Dendritic cell treated with granulocyte-macrophage colony-stimulating factor and Interleukin-4, amounts not matched to agents 40 ng/mL and 50 ng/mL, for 4 days (primary cell): ENCODE measurements around the gene TCIRG1.
A peak's percentile ranks its signal among the peaks of the same experiment; 100 is the strongest.

Experiments
- H3K27ac Mint-ChIP-seq: one replicate; pipeline ENCODE4 v1.8.0; 2022; ENCODE audit warnings: mild to moderate bottlenecking, mixed read lengths
- H3K27me3 Mint-ChIP-seq: one replicate; pipeline ENCODE4 v1.8.0; 2022; ENCODE audit warnings: mild to moderate bottlenecking, mixed read lengths
- H3K36me3 Mint-ChIP-seq: one replicate; pipeline ENCODE4 v1.8.0; 2022; ENCODE audit warnings: low read depth, mixed read lengths
- H3K4me1 Mint-ChIP-seq: one replicate; pipeline ENCODE4 v1.8.0; 2022; ENCODE audit warnings: low read depth, mixed read lengths
- H3K4me3 Mint-ChIP-seq: one replicate; pipeline ENCODE4 v1.8.0; 2022; ENCODE audit warnings: mild to moderate bottlenecking, moderate library complexity, mixed read lengths
- H3K9me3 Mint-ChIP-seq: one replicate; pipeline ENCODE4 v1.8.0; 2022; ENCODE audit warnings: mixed read lengths
- intact Hi-C: fragments of 100-400 bp; cut with micrococcal nuclease; formaldehyde crosslinking; loops from one replicate; pipeline ENCODE4 v1.15.0; 2022

Gene TCIRG1

GRCh38 chr11:68019486-68019885, 19.3 kb upstream of the TCIRG1 start:
- Mint-ChIP-seq H3K4me3 (no peak overlapping the region), H3K4me1 (peaks cover 35% of the 10 kb centered on the region), H3K36me3 (peaks cover 100% of the 10 kb centered on the region)

GRCh38 chr11:68020575-68020974, 18.2 kb upstream of the TCIRG1 start:
- no peak overlapping the region for H3K27ac Mint-ChIP-seq
- peaks cover 24% of the 10 kb centered on the region for H3K4me1 Mint-ChIP-seq
- no peak overlapping the region for H3K4me3 Mint-ChIP-seq
- H3K36me3 Mint-ChIP-seq: peaks cover 100% of the 10 kb centered on the region
- H3K27me3 Mint-ChIP-seq: no peaks in the 10 kb centered on the region
- intact Hi-C loops: no loop called here
- no peaks in the 10 kb centered on the region for H3K9me3 Mint-ChIP-seq

More at GRCh38 chr11:68019486-68019885, 19.3 kb upstream of the TCIRG1 start:
- intact Hi-C loops: no loop called here
- no peaks in the 10 kb centered on the region for H3K9me3 Mint-ChIP-seq
- no peak overlapping the region for H3K27ac Mint-ChIP-seq
- H3K27me3 Mint-ChIP-seq: no peaks in the 10 kb centered on the region

GRCh38 chr11:68021167-68021787, 17.5 kb upstream of the TCIRG1 start:
- Mint-ChIP-seq H3K36me3 (peaks cover 100% of the 10 kb centered on the region), H3K4me1 (peaks cover 20% of the 10 kb centered on the region), H3K9me3 (no peaks in the 10 kb centered on the region), H3K4me3 (no peak overlapping the region), H3K27me3 (no peaks in the 10 kb centered on the region), H3K27ac (no peak overlapping the region)
- intact Hi-C loops: no loop called here

- Mint-ChIP-seq H3K36me3 (peaks cover 100% of the 10 kb centered on the region), H3K4me1 (peaks cover 19% of the 10 kb centered on the region), H3K27ac (no peak overlapping the region), H3K4me3 (no peak overlapping the region), H3K27me3 (no peaks in the 10 kb centered on the region), H3K9me3 (no peaks in the 10 kb centered on the region)
- intact Hi-C loops: no loop called here
These were observed 16.3 kb upstream of the TCIRG1 start for GRCh38 chr11:68022531-68022930.

GRCh38 chr11:68024508-68024907, 14.3 kb upstream of the TCIRG1 start:
- Mint-ChIP-seq H3K36me3 (peaks cover 94% of the 10 kb centered on the region), H3K27ac (no peak overlapping the region), H3K27me3 (no peaks in the 10 kb centered on the region), H3K9me3 (no peaks in the 10 kb centered on the region), H3K4me3 (no peak overlapping the region), H3K4me1 (peaks cover 28% of the 10 kb centered on the region)
- intact Hi-C loops: no loop called here

GRCh38 chr11:68025047-68025446, 13.8 kb upstream of the TCIRG1 start:
- Mint-ChIP-seq H3K36me3 (peaks cover 90% of the 10 kb centered on the region), H3K27me3 (no peaks in the 10 kb centered on the region), H3K9me3 (no peaks in the 10 kb centered on the region), H3K4me3 (no peak overlapping the region), H3K4me1 (peaks cover 32% of the 10 kb centered on the region), H3K27ac (no peak overlapping the region)
- intact Hi-C loops: no loop called here

- intact Hi-C loops: no loop called here
- H3K4me1 Mint-ChIP-seq: peaks cover 32% of the 10 kb centered on the region
- no peak overlapping the region for H3K4me3 Mint-ChIP-seq
- H3K36me3 Mint-ChIP-seq: peaks cover 88% of the 10 kb centered on the region
- H3K27ac Mint-ChIP-seq: peak overlapping the region; percentile 58
- H3K27me3 Mint-ChIP-seq: no peaks in the 10 kb centered on the region
- H3K9me3 Mint-ChIP-seq: no peaks in the 10 kb centered on the region
These were observed 12.3 kb upstream of the TCIRG1 start for GRCh38 chr11:68026391-68027105.

GRCh38 chr11:68027667-68028066, 11.2 kb upstream of the TCIRG1 start:
- Mint-ChIP-seq H3K27ac (peak overlapping the region; percentile 2), H3K4me1 (peaks cover 42% of the 10 kb centered on the region), H3K4me3 (no peak overlapping the region), H3K36me3 (peaks cover 86% of the 10 kb centered on the region), H3K27me3 (no peaks in the 10 kb centered on the region), H3K9me3 (no peaks in the 10 kb centered on the region)
- intact Hi-C loops: no loop called here

GRCh38 chr11:68028802-68029545, 9.9 kb upstream of the TCIRG1 start:
- peak overlapping the region; percentile 53 for H3K4me3 Mint-ChIP-seq
- no peaks in the 10 kb centered on the region for H3K27me3 Mint-ChIP-seq
- H3K4me1 Mint-ChIP-seq: peaks cover 47% of the 10 kb centered on the region
- intact Hi-C loops: no loop called here
- no peaks in the 10 kb centered on the region for H3K9me3 Mint-ChIP-seq
- peaks cover 86% of the 10 kb centered on the region for H3K36me3 Mint-ChIP-seq
- H3K27ac Mint-ChIP-seq: peak overlapping the region; percentile 93

- peak within 1 kb of the TSS; percentile 93 for H3K27ac Mint-ChIP-seq
- peak within 1 kb of the TSS; percentile 77 for H3K4me3 Mint-ChIP-seq
- no peaks in the 10 kb centered on the region for H3K27me3 Mint-ChIP-seq
- intact Hi-C loops: loop anchor here (10.0 kb wide), 1 partner anchor 84 kb away; no protein-coding TSS in a partner anchor
- H3K4me1 Mint-ChIP-seq: peaks cover 55% of the 10 kb centered on the region
- H3K36me3 Mint-ChIP-seq: peaks cover 85% of the 10 kb centered on the region
- H3K9me3 Mint-ChIP-seq: no peaks in the 10 kb centered on the region
These were observed 8.3 kb upstream of the TCIRG1 start, which contains the start of gene NDUFS8 for GRCh38 chr11:68030318-68031143. NDUFS8 (plus strand) TSS chr11:68030681; CDS start chr11:68032152, 1,471 bp downstream.

GRCh38 chr11:68031144-68031464, 7.7 kb upstream of the TCIRG1 start:
- intact Hi-C loops: loop anchor here (10.0 kb wide), 1 partner anchor 84 kb away; no protein-coding TSS in a partner anchor
- Mint-ChIP-seq H3K4me3 (peak overlapping the region; percentile 77), H3K27me3 (no peaks in the 10 kb centered on the region), H3K9me3 (no peaks in the 10 kb centered on the region), H3K27ac (peak overlapping the region; percentile 93), H3K36me3 (peaks cover 85% of the 10 kb centered on the region), H3K4me1 (peaks cover 61% of the 10 kb centered on the region)

GRCh38 chr11:68032003-68032402, 6.8 kb upstream of the TCIRG1 start:
- Mint-ChIP-seq H3K36me3 (peaks cover 84% of the 10 kb centered on the region), H3K27ac (peak overlapping the region; percentile 93), H3K9me3 (no peaks in the 10 kb centered on the region), H3K4me3 (peak overlapping the region; percentile 77), H3K4me1 (peaks cover 68% of the 10 kb centered on the region), H3K27me3 (no peaks in the 10 kb centered on the region)
- intact Hi-C loops: loop anchor here (10.0 kb wide), 1 partner anchor 83 kb away; no protein-coding TSS in a partner anchor

- H3K9me3 Mint-ChIP-seq: no peaks in the 10 kb centered on the region
- peaks cover 73% of the 10 kb centered on the region for H3K36me3 Mint-ChIP-seq
- peak overlapping the region; percentile 15 for H3K27ac Mint-ChIP-seq
- H3K4me3 Mint-ChIP-seq: no peak overlapping the region
- intact Hi-C loops: loop anchor here (10.0 kb wide), 1 partner anchor 82 kb away; no protein-coding TSS in a partner anchor
- H3K4me1 Mint-ChIP-seq: peaks cover 70% of the 10 kb centered on the region
- no peaks in the 10 kb centered on the region for H3K27me3 Mint-ChIP-seq
These were observed 5.7 kb upstream of the TCIRG1 start for GRCh38 chr11:68032997-68033707.
